Measurements from ENCODE around the gene RNF215. TPM values are rescaled to one million over a fixed set of nuclear protein-coding genes. Genes with fewer than 3 reads are reported as not detected.

Gene RNF215
- total RNA-seq, 1 donor from 2014 or later = 14.9 TPM

DNA sequence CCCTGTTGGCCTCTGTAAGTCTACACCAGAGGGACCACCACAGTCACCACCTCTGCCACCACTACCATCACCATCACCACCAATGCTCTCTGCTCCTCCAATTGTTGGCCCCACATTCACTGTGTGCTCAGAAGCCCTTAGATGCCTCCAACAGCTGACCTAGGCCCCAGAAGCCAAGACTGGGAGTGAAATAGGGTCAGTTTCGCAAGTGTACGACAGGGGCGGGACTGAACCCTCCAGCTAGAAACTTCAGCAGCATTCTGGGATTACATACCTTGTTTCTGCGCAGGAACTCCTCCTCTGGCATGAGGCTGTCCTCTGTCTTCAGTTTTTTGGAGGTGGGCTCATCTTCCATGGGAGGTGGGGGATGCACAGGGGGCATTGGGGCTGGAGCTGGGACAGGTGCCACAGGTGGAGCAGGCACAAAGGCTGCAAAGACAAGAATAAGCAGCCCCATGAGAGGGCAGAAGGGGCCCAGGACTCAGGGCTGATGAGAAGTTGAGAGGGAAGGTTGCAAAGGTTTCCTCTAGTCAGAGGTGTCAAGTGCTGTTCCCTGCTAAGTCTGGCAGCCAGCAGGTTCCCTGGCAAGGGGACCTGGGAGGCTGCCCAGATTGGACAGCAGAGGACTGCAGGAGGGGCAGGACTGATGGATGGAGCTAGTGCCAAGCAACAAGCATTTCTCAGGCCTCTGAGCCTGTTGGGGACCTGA lies 50.3 kb downstream of the RNF215 start:
- intact Hi-C loops (cut with micrococcal nuclease) = no loop called here

DNA sequence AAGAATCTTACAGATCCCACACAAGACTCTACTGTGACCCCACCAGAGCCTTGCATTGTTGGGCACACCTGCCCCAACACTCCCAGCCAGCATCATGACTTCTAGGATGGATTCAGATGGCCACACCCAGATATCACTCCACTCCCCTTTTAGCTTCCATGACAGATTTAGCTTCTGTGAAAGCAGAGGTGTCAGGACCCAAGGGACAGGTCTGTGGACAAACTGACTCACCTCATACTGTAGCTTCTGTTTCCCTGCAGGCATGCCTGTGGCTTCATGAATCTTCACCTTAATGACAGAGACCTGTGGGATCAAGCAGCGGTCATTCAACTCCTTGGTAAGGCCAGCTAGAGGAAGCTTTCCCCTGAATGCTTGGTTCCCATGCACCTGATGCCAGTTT lies 52.0 kb downstream of the RNF215 start:
- intact Hi-C loops (cut with micrococcal nuclease) = no loop called here

DNA sequence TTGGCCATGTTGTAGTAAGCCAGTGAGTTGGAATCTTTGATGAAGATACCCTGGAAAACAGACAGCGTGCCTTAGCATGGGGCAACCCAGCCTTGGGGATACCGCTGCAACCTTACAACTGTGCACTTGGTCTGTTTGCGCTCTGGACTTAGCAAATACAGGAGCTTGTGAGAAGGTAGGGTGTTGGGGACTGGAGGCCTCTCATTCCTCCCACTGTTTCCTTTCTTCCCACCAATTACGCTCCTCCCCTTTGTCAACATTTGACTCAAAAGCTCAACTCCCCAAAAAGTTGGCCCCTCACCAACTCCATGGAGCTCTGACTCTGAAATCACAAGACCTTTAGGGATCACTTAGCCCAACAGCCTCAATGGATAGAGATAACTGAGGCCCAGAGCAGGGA lies 52.6 kb downstream of the RNF215 start:
- intact Hi-C loops (cut with micrococcal nuclease) = no loop called here

DNA sequence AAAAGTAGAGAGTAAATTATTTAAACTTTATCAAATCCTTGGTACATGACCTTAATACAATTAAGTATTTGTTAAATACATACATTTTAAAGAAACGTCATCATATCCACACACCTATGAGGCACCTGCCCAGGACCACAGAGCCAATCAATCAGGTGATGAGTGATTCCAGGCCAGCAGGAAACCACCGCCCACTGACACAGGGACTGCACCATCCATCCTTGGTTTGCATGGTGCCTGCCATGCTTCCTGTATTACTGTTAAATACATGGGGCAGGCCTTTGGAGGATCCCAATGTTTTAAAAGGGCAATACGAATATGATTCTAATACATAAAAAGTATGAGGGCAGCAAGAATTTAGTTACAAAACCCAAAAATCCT lies 53.5 kb downstream of the RNF215 start:
- intact Hi-C loops (cut with micrococcal nuclease) = no loop called here

DNA sequence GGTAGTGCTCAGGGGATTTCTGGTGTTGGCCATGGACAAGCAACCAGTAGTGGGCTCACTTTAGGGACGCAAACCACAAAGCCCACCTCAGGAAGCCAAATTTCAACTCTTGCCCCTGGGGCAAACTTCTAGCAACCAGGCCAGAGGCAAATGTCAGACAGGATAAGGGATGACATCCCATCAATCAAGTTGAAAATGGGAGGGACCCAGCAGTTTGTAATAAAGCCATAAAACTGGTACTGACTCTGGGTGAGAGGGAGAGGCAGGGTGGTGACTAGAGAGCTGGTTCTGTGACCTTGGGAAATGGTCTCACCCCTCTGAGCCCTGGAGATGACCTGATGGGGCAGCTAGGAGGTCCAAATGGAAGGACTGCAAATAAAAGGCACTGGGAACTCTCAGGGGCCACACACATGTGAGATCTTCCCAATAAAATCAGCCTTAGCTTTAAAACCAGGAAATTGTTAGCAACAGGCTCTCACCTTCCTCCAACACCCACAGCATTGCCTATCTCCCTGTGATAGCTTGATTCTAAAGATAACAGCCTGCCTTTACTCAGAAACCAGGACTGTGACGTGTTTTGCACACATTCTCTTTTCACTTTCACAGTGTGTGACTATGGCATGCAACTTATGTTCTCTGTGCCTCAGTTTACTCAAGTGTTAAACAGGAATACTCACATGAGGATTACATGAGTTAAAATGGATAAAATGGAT lies 54.1 kb downstream of the RNF215 start:
- intact Hi-C loops (cut with micrococcal nuclease) = no loop called here

DNA sequence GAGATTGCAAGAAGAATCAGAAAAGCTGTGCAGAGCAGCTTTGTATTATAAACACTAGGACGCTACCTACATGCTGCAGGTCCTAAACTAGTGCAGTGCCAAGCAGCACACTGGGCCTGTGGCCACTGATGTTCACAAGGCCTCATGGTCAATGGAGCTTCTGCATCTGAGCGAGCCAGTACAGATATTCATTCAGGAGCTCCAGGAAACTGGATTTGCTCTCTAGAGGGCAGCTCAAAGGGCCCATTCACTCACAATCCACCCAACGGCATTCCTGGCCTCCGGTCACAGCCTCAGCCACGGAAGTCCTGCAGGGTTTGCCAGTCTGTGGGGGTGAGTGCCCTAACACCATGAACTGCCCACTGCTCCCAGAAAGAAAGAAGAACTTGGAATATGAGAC lies 54.7 kb downstream of the RNF215 start:
- intact Hi-C loops (cut with micrococcal nuclease) = no loop called here

Other genes with a start within 250 kb of the RNF215 start
- gene LIF, start 140.7 kb downstream of the RNF215 start, total RNA-seq = 502 and 522 TPM in 2 replicates
- gene OSM, start 120.6 kb downstream of the RNF215 start, total RNA-seq = 237 and 246 TPM in 2 replicates
- 23.2 and 24.8 TPM in 2 replicates for gene CASTOR1, start 97.9 kb downstream of the RNF215 start, total RNA-seq
- 46.2 and 46.6 TPM in 2 replicates for gene TBC1D10A, start 60.5 kb downstream of the RNF215 start, total RNA-seq
- gene SF3A1, start 30.5 kb downstream of the RNF215 start, total RNA-seq = 261 and 276 TPM in 2 replicates
- gene CCDC157, start 30.4 kb downstream of the RNF215 start, total RNA-seq = 4.8 and 5.5 TPM in 2 replicates
- gene SEC14L2, start 9.6 kb upstream of the RNF215 start, total RNA-seq = 7.2 and 9.5 TPM in 2 replicates
- gene MTFP1, start 38.4 kb upstream of the RNF215 start, total RNA-seq = 50.5 and 51.2 TPM in 2 replicates
- not detected in 2 replicates for gene SEC14L3, start 84.6 kb upstream of the RNF215 start, total RNA-seq
- not detected in 2 replicates for gene SEC14L4, start 118.3 kb upstream of the RNF215 start, total RNA-seq
- gene SEC14L6, start 159.3 kb upstream of the RNF215 start, total RNA-seq = not detected in 2 replicates
- gene GAL3ST1, start 187.3 kb upstream of the RNF215 start, total RNA-seq = not detected in 2 replicates
- gene PES1, start 204.5 kb upstream of the RNF215 start, total RNA-seq = 74.6 and 80.8 TPM in 2 replicates
- 0.57 and 1.00 TPM in 2 replicates for gene TCN2, start 219.8 kb upstream of the RNF215 start, total RNA-seq
- 2.4 and 2.6 TPM in 2 replicates for gene SLC35E4, start 248.4 kb upstream of the RNF215 start, total RNA-seq